ENCODE results near the gene RIPOR2. TPM values are rescaled to one million over a fixed set of nuclear protein-coding genes. Genes with fewer than 3 reads are reported as not detected.

The RIPOR2 gene
- total and polyA plus RNA-seq, 11 donors = 0.76 to 14.2 (median 4.2) TPM

- intact Hi-C loops (cut with DNase I) = no loop called here
- 89 to 94% (median 92%) methylated on average over 11 of the region's 11 CpGs for WGBS, 4 donors
- no peak for ATAC-seq
- H3K4me1 ChIP-seq = peaks cover 0 to 5% (median 0%) of the 10 kb centered on the region in 12 donors
- H3K4me3 ChIP-seq = no peak overlapping the region
- TF ChIP-seq CTCF (IDR thresholded peaks at IDR 0.05) (no peak), POLR2A (IDR thresholded peaks at IDR 0.05) (no peak)
- no peak for DNase-seq
- H3K27me3 ChIP-seq = no peaks in the 10 kb centered on the region
- H3K9me3 ChIP-seq = peaks cover 0 to 13% (median 2%) of the 10 kb centered on the region in 12 donors
- H3K36me3 ChIP-seq = peaks cover 0 to 27% (median 9%) of the 10 kb centered on the region in 9 donors
- H3K27ac ChIP-seq = no peak overlapping the region
These were observed 59.0 kb downstream of the RIPOR2 start for GRCh38 chr6:24876499-24877465.

- H3K4me1 ChIP-seq = peaks cover 0 to 5% (median 0%) of the 10 kb centered on the region in 12 donors
- DNase-seq (no peak), ATAC-seq (no peak)
- H3K4me3 ChIP-seq = no peak overlapping the region
- WGBS, 4 donors = 61 to 69% (median 66%) methylated on average over 9 of the region's 9 CpGs
- H3K27me3 ChIP-seq = no peaks in the 10 kb centered on the region
- TF ChIP-seq POLR2A (IDR thresholded peaks at IDR 0.05) (no peak), CTCF (IDR thresholded peaks at IDR 0.05) (no peak)
- intact Hi-C loops (cut with DNase I) = no loop called here
- peaks cover 0 to 13% (median 2%) of the 10 kb centered on the region in 12 donors for H3K9me3 ChIP-seq
- H3K27ac ChIP-seq = no peak overlapping the region
- peaks cover 0 to 35% (median 9%) of the 10 kb centered on the region in 9 donors for H3K36me3 ChIP-seq
These were observed 60.2 kb downstream of the RIPOR2 start for GRCh38 chr6:24875534-24875901.

DNA sequence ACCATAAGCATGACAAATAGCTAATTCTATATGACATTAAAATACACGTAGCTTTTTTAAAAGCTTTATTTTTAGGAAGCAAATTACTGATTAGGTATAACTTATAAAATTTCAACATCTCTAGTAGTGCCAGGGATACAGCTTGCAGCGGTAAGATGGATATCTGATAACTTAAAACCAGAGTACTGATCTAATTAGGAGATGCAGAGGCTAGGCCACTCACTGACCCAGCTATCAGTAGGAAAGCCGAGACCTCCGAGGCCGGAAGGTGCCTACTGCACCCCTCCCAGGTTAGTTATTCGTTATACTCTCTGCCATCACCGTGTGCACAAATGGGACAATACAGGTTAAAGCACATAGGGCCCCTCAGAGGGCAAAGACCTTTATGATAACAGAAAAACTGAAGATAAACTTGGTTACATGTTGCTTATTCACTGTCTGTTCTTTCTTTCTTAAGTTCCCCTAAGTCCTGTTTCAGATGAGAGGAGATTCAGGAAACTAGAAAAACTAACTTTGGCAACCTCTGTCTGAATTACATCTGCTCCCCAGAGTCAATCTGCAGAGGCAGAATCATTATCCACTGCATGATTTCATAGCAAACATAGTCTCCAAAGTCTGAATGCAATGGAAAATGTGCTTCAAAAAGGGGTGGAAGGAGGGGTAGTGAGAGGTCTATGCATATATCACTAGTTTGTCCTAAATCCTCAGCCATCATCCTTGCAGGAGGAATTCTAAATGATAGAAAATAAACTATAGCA lies 60.8 kb downstream of the RIPOR2 start:
- DNase-seq (no peak), ATAC-seq (no peak)
- 78 to 94% (median 80%) methylated on average over 7 of the region's 7 CpGs for WGBS, 4 donors
- Histone ChIP-seq H3K36me3 (peaks cover 0 to 40% (median 9%) of the 10 kb centered on the region in 9 donors), H3K27ac (no peak overlapping the region), H3K9me3 (peaks cover 0 to 13% (median 2%) of the 10 kb centered on the region in 12 donors), H3K4me1 (peaks cover 0 to 5% (median 0%) of the 10 kb centered on the region in 12 donors), H3K27me3 (no peaks in the 10 kb centered on the region), H3K4me3 (no peak overlapping the region)
- TF ChIP-seq POLR2A (IDR thresholded peaks at IDR 0.05) = no peak
- TF ChIP-seq CTCF (IDR thresholded peaks at IDR 0.05) = no peak
- intact Hi-C loops (cut with DNase I) = no loop called here

DNA sequence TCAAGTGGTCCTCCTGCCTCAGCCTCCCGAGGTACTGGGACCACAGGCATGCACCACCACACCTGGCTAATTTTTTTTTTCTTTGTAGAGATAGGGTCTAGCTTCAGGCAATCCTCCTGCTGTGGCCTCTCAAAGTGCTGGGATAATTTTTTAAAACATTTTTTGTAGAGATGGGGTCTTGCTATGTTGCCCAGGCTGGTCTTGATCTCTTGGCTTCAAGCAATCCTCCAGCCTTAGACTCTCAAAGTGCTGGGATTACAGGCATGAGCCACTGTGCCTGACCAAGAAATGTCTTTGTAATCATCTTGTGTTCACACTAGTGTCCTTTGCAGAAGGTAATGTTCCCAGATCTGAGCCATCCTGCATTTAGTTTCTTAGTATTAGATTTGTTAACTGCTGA lies 61.6 kb downstream of the RIPOR2 start:
- 96 to 100% (median 100%) methylated on average over 1 of the region's 1 CpG for WGBS, 4 donors
- H3K4me3 ChIP-seq = no peak overlapping the region
- peaks cover 0 to 45% (median 9%) of the 10 kb centered on the region in 9 donors for H3K36me3 ChIP-seq
- TF ChIP-seq POLR2A (IDR thresholded peaks at IDR 0.05) (no peak), CTCF (IDR thresholded peaks at IDR 0.05) (no peak)
- H3K4me1 ChIP-seq = peaks cover 0 to 5% (median 0%) of the 10 kb centered on the region in 12 donors
- no peaks in the 10 kb centered on the region for H3K27me3 ChIP-seq
- intact Hi-C loops (cut with DNase I) = no loop called here
- DNase-seq (no peak), ATAC-seq (no peak)
- peaks cover 0 to 13% (median 2%) of the 10 kb centered on the region in 12 donors for H3K9me3 ChIP-seq
- no peak overlapping the region for H3K27ac ChIP-seq
